Neuronal stem cell (in vitro differentiated cells): ENCODE results near the gene OSBPL1A.

Source experiments
- DNase-seq: peaks from one replicate; pipeline ENCODE4 v3.0.0-alpha.2; 2013; ENCODE audit warnings: low spot score
- H2AFZ ChIP-seq: one replicate; pipeline ENCODE4 v1.6.1; 2013; ENCODE audit warnings: mild to moderate bottlenecking, low read length, inconsistent platforms
- H2AK5ac ChIP-seq: 2 replicates; pipeline ENCODE4 v1.6.1; 2013; ENCODE audit warnings: low read depth, mild to moderate bottlenecking, inconsistent platforms, low read length, moderate library complexity, mixed read lengths
- H2BK120ac ChIP-seq: 2 replicates; pipeline ENCODE4 v1.6.1; 2013; ENCODE audit warnings: low read depth, mild to moderate bottlenecking, inconsistent platforms, low read length, moderate library complexity, mixed read lengths
- H2BK12ac ChIP-seq: one replicate; pipeline ENCODE4 v1.6.1; 2013; ENCODE audit warnings: low read length, inconsistent platforms
- H2BK15ac ChIP-seq: 2 replicates; pipeline ENCODE4 v1.6.1; 2013; ENCODE audit warnings: mild to moderate bottlenecking, low read length, inconsistent platforms, mixed read lengths
- H2BK5ac ChIP-seq: one replicate; pipeline ENCODE4 v1.6.1; 2013; ENCODE audit warnings: inconsistent platforms, mild to moderate bottlenecking, low read length, moderate library complexity
- H3K14ac ChIP-seq: one replicate; pipeline ENCODE4 v1.6.1; 2013; ENCODE audit warnings: low read length, inconsistent platforms
- H3K18ac ChIP-seq: 2 replicates; pipeline ENCODE4 v1.6.1; 2013; ENCODE audit warnings: low read length, inconsistent platforms
- H3K23ac ChIP-seq: 2 replicates; pipeline ENCODE4 v1.6.1; 2013; ENCODE audit warnings: low read depth, mild to moderate bottlenecking, mixed read lengths, low read length, inconsistent platforms; ENCODE audit not compliant: poor library complexity
- H3K27ac ChIP-seq: replicated peaks from 3 replicates; pipeline ENCODE4 v1.5.1; 2013; ENCODE audit warnings: low read length, inconsistent platforms
- H3K27me3 ChIP-seq, 3 experiments: 2 replicates each; pipeline ENCODE4 v1.6.1; 2013; ENCODE audit warnings: low read length in 3 of 3, mild to moderate bottlenecking in 2 of 3, inconsistent platforms in 1 of 3, low read depth in 1 of 3, mixed read lengths in 1 of 3, moderate library complexity in 1 of 3; ENCODE audit not compliant: control insufficient read depth in 3 of 3, insufficient read depth in 3 of 3
- H3K36me3 ChIP-seq, 2 donors: replicated peaks in 1 of 2; 2 replicates each; pipeline ENCODE4 v1.6.1; 2013; ENCODE audit warnings: low read length in 2 of 2; ENCODE audit not compliant: control insufficient read depth in 2 of 2, insufficient read depth in 2 of 2
- H3K4ac ChIP-seq: 2 replicates; pipeline ENCODE4 v1.6.1; 2013; ENCODE audit warnings: inconsistent platforms, mild to moderate bottlenecking, low read length, moderate library complexity
- H3K4me1 ChIP-seq, 2 donors: 1 replicate in 1 of 2; 2 replicates in 1 of 2; pipeline ENCODE4 v1.6.1; 2013; ENCODE audit warnings: low read length in 2 of 2, low read depth in 1 of 2; ENCODE audit not compliant: control insufficient read depth in 2 of 2, insufficient read depth in 1 of 2
- H3K4me2 ChIP-seq: one replicate; pipeline ENCODE4 v1.6.1; 2013; ENCODE audit warnings: mild to moderate bottlenecking, low read length, inconsistent platforms; ENCODE audit not compliant: insufficient read depth, poor library complexity, severe bottlenecking
- H3K4me3 ChIP-seq, 2 donors: 2 replicates each; pipeline ENCODE4 v1.5.1; 2013; ENCODE audit warnings: low read length in 2 of 2, mild to moderate bottlenecking in 2 of 2, inconsistent platforms in 1 of 2, moderate library complexity in 1 of 2
- H3K79me1 ChIP-seq: one replicate; pipeline ENCODE4 v1.6.1; 2013; ENCODE audit warnings: low read depth, mild to moderate bottlenecking, inconsistent platforms, low read length, moderate library complexity
- H3K9ac ChIP-seq: one replicate; pipeline ENCODE4 v1.6.1; 2013; ENCODE audit warnings: mild to moderate bottlenecking, low read depth, low read length, inconsistent platforms; ENCODE audit not compliant: poor library complexity
- H3K9me3 ChIP-seq, 2 donors: replicated peaks in 1 of 2; 2 replicates each; pipeline versions ENCODE3 to v1.6.1; 2013; ENCODE audit warnings: low read length in 2 of 2, mild to moderate bottlenecking in 2 of 2, inconsistent platforms in 1 of 2, low read depth in 1 of 2, mixed read lengths in 1 of 2, moderate library complexity in 1 of 2; ENCODE audit not compliant: control insufficient read depth in 2 of 2, insufficient read depth in 1 of 2
- H4K8ac ChIP-seq: one replicate; pipeline ENCODE4 v1.6.1; 2013; ENCODE audit warnings: low read depth, mild to moderate bottlenecking, inconsistent platforms, low read length, moderate library complexity
- H4K91ac ChIP-seq: one replicate; pipeline ENCODE4 v1.6.1; 2013; ENCODE audit warnings: low read length, low read depth, mild to moderate bottlenecking, inconsistent platforms; ENCODE audit not compliant: poor library complexity
- WGBS, 2 donors: extraction: QIAGEN DNeasy Blood & Tissue Kit; methylation state at CpG; one replicate each; pipeline ENCODE4 v1.1.7; 2013; ENCODE audit warnings: missing lambda C conversion rate in 2 of 2, mixed read lengths in 1 of 2; ENCODE audit not compliant: insufficient read length in 2 of 2, insufficient replicate concordance in 1 of 2; ENCODE audit errors: extremely low coverage in 2 of 2; 5-methylcytosine and 5-hydroxymethylcytosine counted together

OSBPL1A gene

GRCh38 chr18:24321071-24321470, 76.6 kb downstream of the OSBPL1A start:
- Histone ChIP-seq H3K14ac (no peak overlapping the region), H2BK120ac (no peak overlapping the region), H3K18ac (no peak overlapping the region), H3K27me3 (no peaks in the 10 kb centered on the region), H3K9me3 (no peaks in the 10 kb centered on the region), H3K4me3 (no peak overlapping the region), H2AK5ac (no peak overlapping the region), H2BK12ac (no peak overlapping the region), H3K4ac (no peak overlapping the region), H3K9ac (no peak overlapping the region), H3K4me1 (no peaks in the 10 kb centered on the region), H4K8ac (no peak overlapping the region), H2BK15ac (no peak overlapping the region), H2BK5ac (no peak overlapping the region), H3K4me2 (no peak overlapping the region), H3K79me1 (no peaks in the 10 kb centered on the region), H4K91ac (no peak overlapping the region), H2AFZ (no peak overlapping the region), H3K27ac (no peak overlapping the region), H3K23ac (no peak overlapping the region), H3K36me3 (peaks cover 0 to 28% of the 10 kb centered on the region in 2 donors)
- DNase-seq, result no peak
- WGBS, 2 donors, result no CpG with 5 or more reads among the region's 1 CpG

GRCh38 chr18:24319757-24320156, 77.9 kb downstream of the OSBPL1A start:
- Histone ChIP-seq H3K23ac (no peak overlapping the region), H2BK12ac (no peak overlapping the region), H2AFZ (no peak overlapping the region), H2AK5ac (no peak overlapping the region), H4K91ac (no peak overlapping the region), H3K27me3 (no peaks in the 10 kb centered on the region), H3K4me1 (no peaks in the 10 kb centered on the region), H2BK5ac (no peak overlapping the region), H3K79me1 (no peaks in the 10 kb centered on the region), H3K4me2 (no peak overlapping the region), H3K18ac (no peak overlapping the region), H2BK15ac (no peak overlapping the region), H3K9me3 (no peaks in the 10 kb centered on the region), H3K14ac (no peak overlapping the region), H3K4ac (no peak overlapping the region), H3K4me3 (no peak overlapping the region), H3K27ac (no peak overlapping the region), H3K9ac (no peak overlapping the region), H3K36me3 (peaks cover 0 to 34% of the 10 kb centered on the region in 2 donors), H2BK120ac (no peak overlapping the region), H4K8ac (no peak overlapping the region)
- no peak for DNase-seq
- WGBS, 2 donors, result no CpG with 5 or more reads among the region's 5 CpGs

- Histone ChIP-seq H3K9ac (no peak overlapping the region), H3K36me3 (peaks cover 0 to 56% of the 10 kb centered on the region in 2 donors), H3K18ac (no peak overlapping the region), H4K91ac (no peak overlapping the region), H3K14ac (no peak overlapping the region), H2AFZ (no peak overlapping the region), H3K4ac (no peak overlapping the region), H2AK5ac (no peak overlapping the region), H2BK5ac (no peak overlapping the region), H3K4me1 (no peaks in the 10 kb centered on the region), H3K27me3 (no peaks in the 10 kb centered on the region), H2BK12ac (no peak overlapping the region), H3K4me2 (no peak overlapping the region), H3K9me3 (no peaks in the 10 kb centered on the region), H3K79me1 (no peaks in the 10 kb centered on the region), H3K4me3 (no peak overlapping the region), H3K23ac (no peak overlapping the region), H2BK120ac (no peak overlapping the region), H4K8ac (no peak overlapping the region), H3K27ac (no peak overlapping the region), H2BK15ac (no peak overlapping the region)
- DNase-seq, result no peak
These were observed 80.3 kb downstream of the OSBPL1A start for GRCh38 chr18:24317370-24317769.

GRCh38 chr18:24315170-24315569, 82.5 kb downstream of the OSBPL1A start:
- Histone ChIP-seq H3K14ac (no peak overlapping the region), H2BK15ac (no peak overlapping the region), H2BK5ac (no peak overlapping the region), H2AK5ac (no peak overlapping the region), H3K4me3 (no peak overlapping the region), H3K27me3 (no peaks in the 10 kb centered on the region), H2AFZ (no peak overlapping the region), H3K27ac (no peak overlapping the region), H4K8ac (no peak overlapping the region), H3K4me1 (no peaks in the 10 kb centered on the region), H3K79me1 (no peaks in the 10 kb centered on the region), H3K4ac (no peak overlapping the region), H3K4me2 (no peak overlapping the region), H3K23ac (no peak overlapping the region), H2BK12ac (no peak overlapping the region), H2BK120ac (no peak overlapping the region), H4K91ac (no peak overlapping the region), H3K36me3 (peaks cover 3 to 75% of the 10 kb centered on the region in 2 donors), H3K9me3 (no peaks in the 10 kb centered on the region), H3K18ac (no peak overlapping the region), H3K9ac (no peak overlapping the region)
- no peak for DNase-seq
- WGBS, 2 donors, result no CpG with 5 or more reads among the region's 1 CpG
